ENCODE measurements around the gene MEAK7. TPM values are rescaled to one million over a fixed set of nuclear protein-coding genes. Genes with fewer than 3 reads are reported as not detected.
"Not testable (repeated sequence)": the region's sequence is repeated elsewhere in the genome, so short reads cannot be mapped to it uniquely, and the experiment has no call there.

Gene MEAK7
- total RNA-seq, 1 donor from 2014 or later: 10.8 TPM

- H3K4me1 ChIP-seq: peaks cover 18% of the 10 kb centered on the region
- TF ChIP-seq CTCF (IDR thresholded peaks at IDR 0.05): no peak
- H3K27ac ChIP-seq: peak overlapping the region; percentile 62
- H3K36me3 ChIP-seq: no peaks in the 10 kb centered on the region
- no peak overlapping the region for H3K4me3 ChIP-seq
- ATAC-seq (no peak), DNase-seq (no peak)
- H3K27me3 ChIP-seq: no peaks in the 10 kb centered on the region
- intact Hi-C loops (cut with DNase I): no loop called here
- no peaks in the 10 kb centered on the region for H3K9me3 ChIP-seq
Measured at GRCh38 chr16:84526794-84527531, 22.5 kb upstream of the MEAK7 start.

GRCh38 chr16:84524941-84525581 lies 20.6 kb upstream of the MEAK7 start:
- ATAC-seq; H3K4me3 ChIP-seq; H3K9me3 ChIP-seq; H3K27me3 ChIP-seq; H3K27ac ChIP-seq; H3K36me3 ChIP-seq; intact Hi-C loops (cut with DNase I); DNase-seq: not testable (repeated sequence)
- H3K4me1 ChIP-seq: peaks cover 11% of the 10 kb centered on the region

GRCh38 chr16:84524346-84524920 lies 20.0 kb upstream of the MEAK7 start:
- Histone ChIP-seq H3K4me3 (no peak overlapping the region), H3K9me3 (no peaks in the 10 kb centered on the region), H3K36me3 (no peaks in the 10 kb centered on the region), H3K27me3 (no peaks in the 10 kb centered on the region), H3K27ac (no peak overlapping the region), H3K4me1 (peaks cover 11% of the 10 kb centered on the region)
- intact Hi-C loops (cut with DNase I): no loop called here
- ATAC-seq (no peak), DNase-seq (no peak)
- no peak for TF ChIP-seq CTCF (IDR thresholded peaks at IDR 0.05)

- intact Hi-C loops (cut with DNase I): no loop called here
- no peak for TF ChIP-seq CTCF (IDR thresholded peaks at IDR 0.05)
- Histone ChIP-seq H3K27me3 (no peaks in the 10 kb centered on the region), H3K4me1 (no peaks in the 10 kb centered on the region), H3K4me3 (no peak overlapping the region), H3K27ac (no peak overlapping the region), H3K9me3 (no peaks in the 10 kb centered on the region), H3K36me3 (no peaks in the 10 kb centered on the region)
- DNase-seq: no peak
- ATAC-seq: peak; percentile 4
Measured at GRCh38 chr16:84521497-84521770, 17.0 kb upstream of the MEAK7 start.

GRCh38 chr16:84520725-84521496 lies 16.5 kb upstream of the MEAK7 start:
- H3K27ac ChIP-seq: no peak overlapping the region
- ATAC-seq: peak; percentile 76
- H3K27me3 ChIP-seq: no peaks in the 10 kb centered on the region
- no peaks in the 10 kb centered on the region for H3K36me3 ChIP-seq
- H3K4me3 ChIP-seq: no peak overlapping the region
- peak; percentile 72 for DNase-seq
- H3K9me3 ChIP-seq: no peaks in the 10 kb centered on the region
- intact Hi-C loops (cut with DNase I): no loop called here
- TF ChIP-seq CTCF (IDR thresholded peaks at IDR 0.05): no peak
- H3K4me1 ChIP-seq: no peaks in the 10 kb centered on the region

- Histone ChIP-seq H3K27ac (no peak overlapping the region), H3K9me3 (no peaks in the 10 kb centered on the region), H3K4me3 (no peak overlapping the region), H3K27me3 (no peaks in the 10 kb centered on the region), H3K36me3 (no peaks in the 10 kb centered on the region), H3K4me1 (no peaks in the 10 kb centered on the region)
- TF ChIP-seq CTCF (IDR thresholded peaks at IDR 0.05): no peak
- no peak for DNase-seq
- intact Hi-C loops (cut with DNase I): loop anchor here (10.0 kb wide), 1 partner anchor 205 kb away; no protein-coding TSS in a partner anchor
- no peak for ATAC-seq
Measured at GRCh38 chr16:84519855-84520254, 15.4 kb upstream of the MEAK7 start.
